Ammon's horn (tissue), 1 donor: ENCODE data around the gene IKZF5.

Source experiments
- DNase-seq: peaks from one replicate; pipeline ENCODE4 v3.0.0-alpha.2; 2016; ENCODE audit warnings: low spot score

The IKZF5 gene

DNA sequence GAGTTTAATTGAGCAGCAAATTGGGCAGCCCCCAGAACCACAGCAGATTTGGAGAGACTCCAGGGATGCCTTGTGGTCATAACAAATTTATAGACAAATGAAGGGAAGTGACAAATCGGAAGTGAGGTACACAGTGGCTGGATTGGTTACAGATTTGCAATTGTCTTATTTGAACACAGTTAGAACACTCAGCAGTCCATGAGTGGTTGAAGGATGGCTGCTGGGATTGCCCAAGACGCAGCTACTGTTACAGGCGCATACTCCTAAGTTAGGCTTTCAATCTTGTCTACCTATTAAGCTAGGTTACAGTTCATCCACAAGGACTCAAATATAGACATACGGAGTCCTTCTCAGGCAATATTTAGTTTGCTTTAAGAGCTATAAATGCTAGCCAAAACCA lies 7.6 kb upstream of the IKZF5 start:
- no peak for DNase-seq

DNA sequence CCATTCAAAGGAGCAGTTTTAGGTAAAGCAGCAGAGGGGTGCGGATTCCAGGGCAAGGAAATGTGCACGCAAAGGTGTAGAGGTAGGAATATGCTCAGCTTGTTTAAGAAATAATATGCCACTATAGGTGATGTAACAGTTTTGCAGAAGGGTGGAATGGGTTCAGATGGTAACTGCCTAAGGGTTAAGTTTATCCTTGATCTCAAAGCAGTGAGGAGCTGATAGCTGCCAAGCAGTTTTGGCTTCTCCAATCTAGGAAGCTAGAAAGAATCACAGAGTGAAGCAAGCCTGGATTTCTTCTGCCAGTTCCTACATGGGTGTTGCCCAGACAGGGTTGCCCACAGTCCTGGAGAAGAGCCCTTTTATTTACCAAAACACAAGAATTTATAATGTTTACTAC lies 6.2 kb upstream of the IKZF5 start:
- no peak for DNase-seq

- DNase-seq = no peak
These were observed 5.1 kb upstream of the IKZF5 start for GRCh38 chr10:123013456-123014419.

DNA sequence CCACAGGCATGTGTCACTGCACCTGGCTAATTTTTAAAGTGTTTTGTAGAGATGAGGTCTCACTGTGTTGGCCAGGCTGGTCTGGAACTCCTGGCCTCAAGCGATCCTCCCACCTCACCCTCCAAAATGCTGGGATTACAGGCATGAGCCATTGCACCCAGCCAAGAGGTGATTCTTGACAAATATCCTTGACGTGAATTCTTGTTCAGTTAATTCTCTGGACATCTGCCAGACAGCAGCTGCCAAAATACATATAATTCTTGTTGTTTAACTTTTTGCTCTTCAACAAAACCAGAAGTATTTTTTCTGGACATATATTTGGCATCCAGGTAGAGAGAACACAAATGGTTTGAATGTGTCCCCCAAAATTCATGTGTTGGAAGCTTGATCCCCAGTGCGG lies 3.4 kb upstream of the IKZF5 start:
- no peak for DNase-seq

DNA sequence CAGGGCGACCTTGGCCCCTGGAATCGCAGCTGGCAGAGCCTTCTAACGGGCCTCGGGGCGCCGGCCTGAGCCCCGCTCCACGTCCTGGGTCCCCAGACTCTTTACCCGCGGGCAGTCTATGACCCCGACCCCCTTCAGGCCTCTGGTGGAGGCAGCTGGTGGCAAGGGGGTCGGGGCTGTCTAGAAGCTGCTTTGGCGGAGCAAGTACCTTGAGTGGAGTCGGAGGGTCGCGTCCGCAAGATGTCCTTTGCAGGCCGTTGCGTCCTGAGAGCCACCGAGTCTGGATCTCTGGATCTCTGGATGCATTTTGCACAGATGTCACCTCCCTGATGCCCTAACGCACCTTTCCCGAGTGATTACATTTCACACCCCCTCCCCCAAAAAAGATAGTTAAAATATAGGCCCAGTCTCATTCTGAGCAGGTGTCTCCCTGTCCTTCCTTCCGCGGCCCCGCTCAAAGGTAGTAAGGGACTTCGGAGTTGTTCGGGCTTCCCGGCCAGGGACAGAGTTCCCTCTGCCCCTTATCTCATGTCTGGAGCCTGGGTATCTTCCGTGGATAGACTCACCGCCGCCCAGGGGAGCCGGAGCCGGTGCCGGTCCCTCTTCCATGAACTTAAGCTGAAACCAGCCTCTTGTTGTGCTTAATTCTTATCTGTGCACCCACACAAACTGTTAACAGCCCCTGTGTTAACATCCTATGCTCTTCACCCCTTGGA lies 668 bp upstream of the IKZF5 start:
- peak; percentile 19 for DNase-seq

DNA sequence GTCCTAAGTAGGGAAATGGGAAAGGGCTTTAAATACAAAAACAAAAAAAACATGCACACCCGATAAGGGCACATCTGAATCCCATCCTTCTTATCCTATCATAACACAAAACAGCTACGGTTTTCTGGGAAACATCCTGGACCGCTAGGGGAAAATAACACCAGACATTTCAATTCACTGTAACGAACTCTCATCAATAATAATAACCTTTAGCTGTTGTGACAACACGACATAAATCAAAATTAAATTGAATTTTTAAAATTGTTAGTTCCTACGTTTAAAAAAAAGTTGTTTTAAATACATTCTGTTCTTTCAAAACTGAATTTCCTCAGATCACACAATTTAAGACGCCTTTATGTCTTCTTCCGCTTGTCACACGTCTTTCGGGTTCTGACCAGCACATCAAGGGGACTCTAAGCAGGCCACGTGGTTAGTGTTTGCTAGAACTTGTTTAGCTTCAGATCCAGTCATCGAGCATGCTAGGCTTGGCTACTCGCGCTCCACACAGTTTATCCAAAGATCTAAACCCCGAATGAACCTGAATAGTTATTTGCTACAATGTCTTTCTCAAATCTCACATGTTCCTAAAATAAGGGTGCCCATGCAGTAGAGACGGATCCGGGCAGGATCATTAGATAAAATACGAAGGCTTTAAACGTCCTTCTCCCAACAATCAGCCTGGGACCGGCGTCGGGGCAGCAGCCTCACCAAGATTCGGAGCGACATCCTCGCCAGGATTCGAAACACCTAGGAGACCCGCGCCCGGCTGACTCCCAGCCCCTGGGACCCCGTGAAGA lies 839 bp downstream of the IKZF5 start:
- peak; percentile 71 for DNase-seq

GRCh38 chr10:123004298-123004697 lies 4.3 kb downstream of the IKZF5 start:
- DNase-seq = no peak

DNA sequence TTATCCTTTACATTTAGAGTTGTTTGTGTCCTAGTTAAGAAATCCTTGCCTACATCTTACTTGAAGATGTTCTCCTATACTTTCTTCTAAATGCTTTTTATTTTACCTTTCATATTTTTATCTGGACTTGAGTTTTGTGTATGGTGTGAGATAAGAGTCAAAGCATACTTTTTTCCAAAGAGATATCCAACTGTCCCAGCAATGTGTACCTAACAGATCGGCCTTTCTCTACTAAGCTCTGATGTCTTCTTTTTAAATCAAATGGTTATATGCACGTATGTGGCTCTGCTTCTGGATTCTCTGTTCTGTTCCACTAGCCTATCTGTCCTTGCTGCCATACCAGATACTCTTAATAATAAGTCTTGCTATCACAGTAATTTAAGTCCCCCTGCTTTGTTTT lies 7.2 kb downstream of the IKZF5 start:
- DNase-seq = no peak

DNA sequence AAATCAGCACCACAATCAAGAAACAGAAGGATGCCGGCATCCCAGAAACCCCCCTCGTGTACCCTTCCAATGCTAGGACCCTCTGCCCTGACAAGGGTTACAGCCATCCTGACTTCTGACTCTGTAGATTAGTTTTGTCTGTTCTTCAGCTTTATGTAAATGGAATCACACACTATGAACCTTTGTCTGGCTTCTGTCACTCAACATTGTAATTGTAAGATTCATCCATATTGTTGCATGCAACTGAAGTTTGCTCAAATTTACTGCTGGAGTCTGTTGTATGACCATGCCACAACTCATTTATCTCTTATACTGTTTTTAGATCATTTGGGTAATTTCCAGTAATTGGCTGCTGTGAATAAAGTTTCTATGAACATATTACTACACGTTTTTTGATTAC lies 8.4 kb downstream of the IKZF5 start:
- DNase-seq = no peak

DNA sequence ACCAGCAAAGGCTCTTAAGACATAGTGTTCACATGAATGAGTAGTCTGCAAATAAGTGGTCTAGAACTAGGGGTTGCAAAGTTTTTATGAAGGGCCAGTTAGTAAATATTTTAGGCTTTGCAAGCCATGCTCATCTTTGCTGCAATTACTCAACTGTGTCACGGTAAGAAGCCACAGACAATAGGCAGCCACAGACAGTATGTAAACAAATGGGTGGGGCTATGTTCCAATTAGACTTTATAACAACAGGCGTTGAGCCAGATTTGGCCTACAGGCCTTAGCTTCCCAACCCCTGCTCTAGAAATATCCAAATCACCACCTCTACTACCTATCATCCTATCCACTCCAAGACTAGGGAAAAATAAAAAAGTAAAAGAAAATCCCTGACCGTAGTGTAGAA lies 9.2 kb downstream of the IKZF5 start:
- no peak for DNase-seq

DNA sequence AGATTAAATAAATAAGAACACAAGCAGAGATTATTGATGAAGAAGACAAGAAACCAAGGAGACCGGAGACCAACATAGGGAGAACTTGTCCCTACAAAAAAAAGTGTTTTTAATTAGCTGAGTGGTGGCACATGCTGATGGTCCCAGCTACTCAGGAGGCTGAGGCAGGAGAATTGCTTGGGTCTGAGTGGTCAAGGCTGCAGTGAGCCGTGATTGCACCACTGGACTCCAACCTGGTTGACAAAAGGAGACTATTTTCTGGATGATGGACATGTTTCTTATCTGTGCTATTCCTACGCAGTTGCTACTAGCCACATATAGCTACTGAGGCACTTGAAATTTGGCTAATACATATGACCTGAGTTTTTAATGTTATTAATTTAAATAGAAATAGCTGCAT lies 9.7 kb downstream of the IKZF5 start:
- no peak for DNase-seq

GRCh38 chr10:122998360-122998917 lies 10.2 kb downstream of the IKZF5 start:
- no peak for DNase-seq

GRCh38 chr10:122997864-122998263 lies 10.7 kb downstream of the IKZF5 start:
- no peak for DNase-seq

DNA sequence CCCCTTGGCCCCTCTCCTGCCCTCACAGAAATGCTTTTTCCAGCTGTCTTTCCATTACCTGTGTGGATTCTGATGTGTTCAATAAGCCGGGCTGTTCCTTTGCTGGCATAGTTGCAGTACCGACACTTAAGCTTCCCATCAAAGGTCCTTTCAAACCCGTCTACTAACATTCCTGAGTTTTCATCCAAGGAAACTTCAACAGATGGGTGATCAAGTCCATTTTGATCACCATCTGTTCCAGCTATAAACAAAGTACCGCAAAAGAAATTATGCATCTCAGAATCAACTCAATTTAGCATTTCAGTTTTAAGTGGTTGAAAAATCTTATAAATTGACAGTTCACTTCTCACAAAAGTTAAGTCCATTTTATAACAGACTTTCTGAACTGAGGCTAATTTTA lies 12.7 kb downstream of the IKZF5 start:
- no peak for DNase-seq

DNA sequence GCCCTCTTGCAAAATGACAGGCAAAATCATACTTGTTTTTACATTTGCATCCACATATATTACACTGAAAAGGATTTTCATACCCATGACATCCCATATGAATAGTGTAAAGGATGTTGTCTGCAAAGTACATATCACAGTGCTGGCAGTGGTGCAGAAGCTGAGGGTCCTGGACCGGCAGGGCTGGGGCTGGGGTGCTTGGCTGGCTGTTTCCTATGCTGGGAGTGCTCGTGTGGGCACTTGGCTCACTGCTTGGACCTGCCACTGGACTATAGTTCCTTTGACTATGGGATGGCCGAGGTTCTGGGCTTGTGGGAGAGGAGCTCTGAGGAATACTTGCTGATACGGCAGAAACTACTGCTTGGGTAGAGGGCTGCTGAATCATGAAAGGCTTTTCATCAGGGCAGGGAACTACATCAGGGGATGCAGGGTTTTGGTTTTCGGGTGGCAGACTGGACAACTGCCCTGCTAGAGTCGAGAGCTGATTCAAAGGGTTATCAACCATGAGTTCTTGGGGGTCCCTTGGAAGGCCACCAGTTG lies 14.7 kb downstream of the IKZF5 start:
- no peak for DNase-seq

DNA sequence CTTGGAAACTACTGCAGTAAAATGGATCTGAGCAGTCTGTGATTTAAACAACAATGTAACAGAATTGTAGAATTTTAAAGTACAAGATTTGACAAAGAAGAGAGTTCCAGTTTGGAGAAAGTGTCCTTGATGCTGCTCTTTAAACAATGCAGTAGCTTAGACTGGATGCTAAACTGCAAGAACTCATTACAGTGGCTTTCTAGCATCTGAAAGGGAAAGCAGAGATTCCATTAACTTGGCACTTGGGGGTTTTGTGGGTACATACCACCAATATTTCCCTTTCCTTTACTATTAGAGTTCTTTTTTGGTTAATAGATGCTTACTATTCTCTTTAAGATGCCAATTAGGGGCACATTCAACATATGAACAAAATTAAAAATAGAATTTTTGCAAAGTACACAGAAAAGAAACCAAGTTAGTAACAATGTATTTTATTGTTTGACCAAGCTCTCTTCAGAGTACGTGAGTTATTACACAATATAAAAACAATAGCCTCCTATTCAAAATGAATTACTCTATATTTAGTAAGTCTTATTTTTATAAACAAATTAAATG lies 16.5 kb downstream of the IKZF5 start:
- DNase-seq = no peak

- DNase-seq = no peak
These were observed 18.3 kb downstream of the IKZF5 start for GRCh38 chr10:122990278-122990677.

DNA sequence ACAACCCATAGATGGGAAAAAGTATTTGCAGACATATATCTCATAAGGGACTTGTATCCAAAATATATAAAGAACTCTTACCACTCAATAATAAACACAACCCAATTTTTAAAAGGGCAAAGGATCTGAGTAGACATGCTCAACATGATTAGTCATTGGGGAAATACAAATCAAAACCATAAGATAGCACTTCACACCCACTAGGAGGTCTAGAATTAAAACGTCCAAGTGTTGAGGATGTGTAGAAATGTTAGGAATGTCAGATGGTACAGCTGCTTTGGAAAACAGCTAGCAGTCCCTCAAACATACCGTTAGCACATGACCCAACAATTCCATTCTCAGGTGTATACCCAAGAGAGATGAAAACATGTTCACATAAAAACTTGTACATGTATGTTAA lies 20.1 kb downstream of the IKZF5 start:
- DNase-seq = no peak

- no peak for DNase-seq
These were observed 22.3 kb downstream of the IKZF5 start for GRCh38 chr10:122986335-122986734.

GRCh38 chr10:122984708-122985107 lies 23.9 kb downstream of the IKZF5 start:
- no peak for DNase-seq

- no peak for DNase-seq
These were observed 24.7 kb downstream of the IKZF5 start for GRCh38 chr10:122983898-122984297.

DNA sequence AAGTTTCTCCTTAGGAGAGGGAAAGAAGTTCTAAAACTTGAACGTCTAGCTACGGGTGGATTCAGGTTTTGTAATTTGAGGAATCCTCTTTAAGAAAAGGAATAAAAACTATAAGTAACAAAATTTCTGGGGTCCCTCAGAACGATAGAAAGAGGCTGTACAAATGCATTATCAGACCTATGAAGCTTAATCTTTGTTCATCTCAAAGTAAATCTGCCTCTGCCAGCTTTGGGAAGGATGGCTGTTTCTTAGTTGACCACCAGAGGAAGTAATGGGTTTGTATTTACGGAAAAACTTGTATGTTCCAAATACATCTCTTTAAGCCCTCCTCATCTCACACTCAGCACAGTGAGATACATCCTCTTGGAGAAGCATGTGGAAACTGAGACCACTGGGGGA lies 27.5 kb downstream of the IKZF5 start:
- DNase-seq = no peak
